HepG2 (cell line): Measurements from ENCODE around the gene AHCY. TPM values are rescaled to one million over a fixed set of nuclear protein-coding genes. Genes with fewer than 3 reads are reported as not detected.

Source experiments
- DNMT3B ChIP-seq: conservative IDR thresholded peaks from 2 replicates; pipeline ENCODE4 v1.6.1; 2016; ENCODE audit warnings: missing biosample characterization, control low read depth
- ETV5 ChIP-seq: IDR thresholded peaks from 2 replicates; pipeline ENCODE4 v1.6.1; 2018; ENCODE audit warnings: missing biosample characterization, missing genetic modification reagents, inconsistent platforms, borderline replicate concordance
- ETV6 ChIP-seq: sonication (generic); formaldehyde crosslinking; conservative IDR thresholded peaks from 2 replicates; pipeline ENCODE4 v1.4.0; 2020; ENCODE audit warnings: missing genetic modification reagents
- GATAD1 ChIP-seq: IDR thresholded peaks from 2 replicates; pipeline ENCODE4 v1.6.1; 2016; ENCODE audit warnings: missing genetic modification reagents, missing compliant biosample characterization
- HDAC1 ChIP-seq: sonication (generic); formaldehyde crosslinking; IDR thresholded peaks from 2 replicates; pipeline ENCODE4 v1.5.1; 2020; ENCODE audit warnings: mild to moderate bottlenecking, missing genetic modification reagents
- KAT7 ChIP-seq: IDR thresholded peaks from 2 replicates; pipeline ENCODE4 v1.6.1; 2018; ENCODE audit warnings: borderline replicate concordance, missing compliant biosample characterization
- PHB2 ChIP-seq: fragments of 450-650 bp; IDR thresholded peaks from 2 replicates; pipeline ENCODE4 v1.6.1; 2018; ENCODE audit not compliant: partially characterized antibody
- PREB ChIP-seq: sonication (generic); formaldehyde crosslinking; IDR thresholded peaks from 2 replicates; pipeline ENCODE4 v1.4.0; 2020; ENCODE audit warnings: missing genetic modification reagents
- RAD51 ChIP-seq: fragments of 450-650 bp; IDR thresholded peaks from 2 replicates; pipeline ENCODE4 v1.6.1; 2016; ENCODE audit warnings: borderline replicate concordance
- ZNF136 ChIP-seq: sonication (generic); formaldehyde crosslinking; IDR thresholded peaks from 2 replicates; pipeline ENCODE4 v1.8.1; 2022; ENCODE audit warnings: low read depth, mild to moderate bottlenecking, moderate library complexity, missing genetic modification reagents
- ZNF318 ChIP-seq: sonication (generic); formaldehyde crosslinking; IDR thresholded peaks from 2 replicates; pipeline ENCODE4 v1.4.0; 2020; ENCODE audit warnings: mild to moderate bottlenecking, missing genetic modification reagents
- ZNF552 ChIP-seq: sonication (generic); formaldehyde crosslinking; IDR thresholded peaks from 2 replicates; pipeline ENCODE4 v1.9.0; 2022; ENCODE audit warnings: missing genetic modification reagents, mild to moderate bottlenecking, borderline replicate concordance
- ZNF574 ChIP-seq: sonication (generic); formaldehyde crosslinking; IDR thresholded peaks from 2 replicates; pipeline ENCODE4 v1.4.0; 2020; ENCODE audit warnings: missing genetic modification reagents
- polyA plus RNA-seq, 8 experiments: library from polyadenylated mRNA; depleted of rRNA in 3 of 8; stranded (reverse) in 7 of 8; unstranded in 1 of 8; fragments of >200 nt; fragmentation: Illumina TruSeq in 4 of 8; extraction: Trizol in 4 of 8; gene quantifications; 2 replicates each; pipeline versions ENCODE4 v1.2.1 to v1.2.3, GENCODE V29; 2011 to 2016; ENCODE audit warnings: low read depth in 4 of 8, missing spikeins in 1 of 8, mixed read lengths in 1 of 8; ENCODE audit not compliant: insufficient read depth in 1 of 8
- total RNA-seq, 5 experiments: library from RNA; depleted of rRNA; stranded (reverse); fragments of >200 nt; fragmentation: Illumina TruSeq; extraction: Trizol; gene quantifications; 2 replicates each; pipeline ENCODE4 v1.2.3, GENCODE V29; 2016; ENCODE audit warnings: low read depth in 1 of 5
- TF ChIP-seq, protein P1 (sequence below): sonication (generic); formaldehyde crosslinking; IDR thresholded peaks from 2 replicates; pipeline ENCODE4 v1.4.0; 2020; ENCODE audit warnings: missing genetic modification reagents

The AHCY gene
- total and polyA plus RNA-seq, 2 of the 13 experiments (the other 11 are each of a cell fraction or from before 2014, with no cell fraction given): 407 to 419 TPM

DNA sequence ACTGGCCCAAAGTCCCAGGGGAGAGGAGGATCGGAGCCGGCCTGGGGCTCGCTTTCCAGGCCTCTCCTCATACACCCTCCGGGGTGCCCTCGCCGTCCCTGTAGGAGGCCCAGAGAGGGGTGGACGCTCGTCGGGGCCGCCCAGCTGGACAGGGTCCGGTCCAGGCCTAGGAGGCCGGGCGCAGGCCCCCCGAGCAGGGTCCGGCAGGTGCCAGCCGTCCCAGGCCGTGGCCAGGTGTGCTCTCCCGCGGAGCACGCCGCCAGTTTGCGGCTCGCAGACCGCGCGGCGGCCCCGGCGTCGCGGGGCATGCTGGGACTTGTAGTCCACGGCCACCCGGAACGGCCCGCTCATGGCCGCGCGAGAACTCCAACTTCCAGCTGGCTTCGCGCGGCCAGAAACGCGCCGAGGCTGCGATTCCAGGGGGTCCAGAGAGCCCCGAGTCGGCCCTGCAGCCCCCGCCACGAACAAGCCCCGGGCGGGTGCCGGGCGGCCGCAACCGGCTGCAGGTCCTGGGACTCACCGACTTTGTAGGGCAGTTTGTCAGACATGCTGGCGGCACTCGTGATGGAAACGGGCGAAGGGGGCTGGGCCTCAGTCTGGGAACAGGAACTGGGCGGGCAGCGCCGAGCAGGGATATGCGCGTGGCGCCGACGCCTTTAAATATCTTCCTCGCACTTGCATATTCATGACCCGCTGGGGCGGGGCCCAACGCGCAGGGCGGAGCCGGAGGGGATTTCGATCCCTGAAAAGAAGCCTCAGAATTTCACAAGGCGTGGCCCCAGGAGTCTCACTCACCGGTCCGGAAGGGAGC lies at the start of gene AHCY (continued):
- TF ChIP-seq ETV6 (CRISPR knock-in tag) (peak; percentile 60), ZNF552 (CRISPR knock-in tag) (peak; percentile 76), ETV5 (CRISPR knock-in tag) (no peak), PHB2 (no peak), ZNF574 (CRISPR knock-in tag) (peak; percentile 90), RAD51 (no peak), HDAC1 (CRISPR knock-in tag) (peak; percentile 93), ZNF318 (CRISPR knock-in tag) (0 out of 2 replicates have a peak, but pooled peaks have one; percentile 13), GATAD1 (CRISPR knock-in tag) (peak; percentile 85), ZNF136 (CRISPR knock-in tag) (no peak), DNMT3B (CRISPR knock-in tag) (no peak), PREB (CRISPR knock-in tag) (peak; percentile 53; the same call in 1 of the 2 replicates), KAT7 (CRISPR knock-in tag) (peak; percentile 94)
- TF ChIP-seq, protein P1, sequence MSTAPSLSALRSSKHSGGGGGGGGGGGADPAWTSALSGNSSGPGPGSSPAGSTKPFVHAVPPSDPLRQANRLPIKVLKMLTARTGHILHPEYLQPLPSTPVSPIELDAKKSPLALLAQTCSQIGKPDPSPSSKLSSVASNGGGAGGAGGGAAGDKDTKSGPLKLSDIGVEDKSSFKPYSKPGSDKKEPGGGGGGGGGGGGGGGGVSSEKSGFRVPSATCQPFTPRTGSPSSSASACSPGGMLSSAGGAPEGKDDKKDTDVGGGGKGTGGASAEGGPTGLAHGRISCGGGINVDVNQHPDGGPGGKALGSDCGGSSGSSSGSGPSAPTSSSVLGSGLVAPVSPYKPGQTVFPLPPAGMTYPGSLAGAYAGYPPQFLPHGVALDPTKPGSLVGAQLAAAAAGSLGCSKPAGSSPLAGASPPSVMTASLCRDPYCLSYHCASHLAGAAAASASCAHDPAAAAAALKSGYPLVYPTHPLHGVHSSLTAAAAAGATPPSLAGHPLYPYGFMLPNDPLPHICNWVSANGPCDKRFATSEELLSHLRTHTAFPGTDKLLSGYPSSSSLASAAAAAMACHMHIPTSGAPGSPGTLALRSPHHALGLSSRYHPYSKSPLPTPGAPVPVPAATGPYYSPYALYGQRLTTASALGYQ (CRISPR knock-in tag): peak; percentile 90
